ENCODE results near the gene DOCK4.

Gene DOCK4

GRCh38 chr7:111836592-111836991 is 369.6 kb downstream of the DOCK4 start:
- Mint-ChIP-seq H3K4me1 (no peaks in the 10 kb centered on the region), H3K9me3 (no peaks in the 10 kb centered on the region), H3K27ac (no peak overlapping the region), H3K27me3 (no peaks in the 10 kb centered on the region), H3K36me3 (no peaks in the 10 kb centered on the region), H3K4me3 (no peak overlapping the region)
- CTCF ChIA-PET = no interaction called here
- DNase-seq = no peak

DNA sequence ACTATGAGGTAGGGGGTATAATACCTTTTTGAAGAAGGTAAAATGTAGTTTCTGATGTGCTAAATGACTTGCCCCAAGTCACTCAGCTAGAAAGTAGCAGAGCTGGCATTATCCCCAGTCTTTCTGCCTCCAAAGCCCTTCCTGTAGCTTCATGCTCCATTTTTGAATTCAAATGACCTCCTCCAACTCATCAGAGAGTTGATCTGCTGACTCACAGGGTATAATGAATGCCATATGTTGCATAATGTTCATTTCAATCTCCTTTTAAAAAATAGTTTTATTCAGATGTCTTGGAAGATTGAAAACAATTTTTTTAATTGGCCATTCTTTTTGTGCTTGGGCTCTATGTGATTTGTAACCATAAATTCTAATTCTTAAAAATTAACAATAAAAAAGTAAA is 371.1 kb downstream of the DOCK4 start:
- DNase-seq = no peak
- H3K27ac Mint-ChIP-seq = no peak overlapping the region
- CTCF ChIA-PET = no interaction called here
- H3K36me3 Mint-ChIP-seq = no peaks in the 10 kb centered on the region
- no peaks in the 10 kb centered on the region for H3K9me3 Mint-ChIP-seq
- H3K4me3 Mint-ChIP-seq = no peak overlapping the region
- H3K27me3 Mint-ChIP-seq = no peaks in the 10 kb centered on the region
- H3K4me1 Mint-ChIP-seq = no peaks in the 10 kb centered on the region

DNA sequence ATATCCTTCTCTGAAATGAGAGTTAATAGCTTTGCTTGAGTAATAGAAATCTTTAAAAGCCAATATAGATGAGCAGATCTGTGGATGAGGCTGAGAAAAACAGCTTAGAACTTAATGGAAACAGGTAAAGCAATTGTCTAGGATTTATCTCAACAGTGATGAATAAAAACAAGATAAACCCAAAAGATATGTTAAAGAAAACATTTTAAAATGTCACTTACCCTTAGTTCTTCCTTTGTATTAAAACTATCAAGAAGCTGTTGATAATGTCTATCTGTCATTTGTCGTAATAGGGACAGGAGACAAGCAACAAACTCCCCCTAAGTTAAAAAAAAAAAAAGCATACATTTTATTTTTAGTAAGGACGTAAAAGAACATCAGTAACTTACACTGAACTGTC is 371.8 kb downstream of the DOCK4 start:
- CTCF ChIA-PET = no interaction called here
- Mint-ChIP-seq H3K36me3 (no peaks in the 10 kb centered on the region), H3K9me3 (no peaks in the 10 kb centered on the region), H3K4me3 (no peak overlapping the region), H3K27me3 (no peaks in the 10 kb centered on the region), H3K4me1 (no peaks in the 10 kb centered on the region), H3K27ac (no peak overlapping the region)
- no peak for DNase-seq

- no peaks in the 10 kb centered on the region for H3K36me3 Mint-ChIP-seq
- H3K9me3 Mint-ChIP-seq = no peaks in the 10 kb centered on the region
- H3K4me1 Mint-ChIP-seq = no peaks in the 10 kb centered on the region
- H3K4me3 Mint-ChIP-seq = no peak overlapping the region
- no peak overlapping the region for H3K27ac Mint-ChIP-seq
- no peaks in the 10 kb centered on the region for H3K27me3 Mint-ChIP-seq
- no peak for DNase-seq
- CTCF ChIA-PET = interaction anchor here (0.5 kb wide), 1 partner anchor 645 kb away, joined by 3 read pairs; no protein-coding TSS in a partner anchor
These were observed 372.7 kb downstream of the DOCK4 start for GRCh38 chr7:111833466-111833865.

GRCh38 chr7:111832174-111832573 is 374.0 kb downstream of the DOCK4 start:
- Mint-ChIP-seq H3K27ac (no peak overlapping the region), H3K4me3 (no peak overlapping the region), H3K36me3 (no peaks in the 10 kb centered on the region), H3K9me3 (no peaks in the 10 kb centered on the region), H3K27me3 (no peaks in the 10 kb centered on the region), H3K4me1 (no peaks in the 10 kb centered on the region)
- DNase-seq = no peak
- CTCF ChIA-PET = no interaction called here

GRCh38 chr7:111829221-111829620 is 377.0 kb downstream of the DOCK4 start:
- H3K4me1 Mint-ChIP-seq = no peaks in the 10 kb centered on the region
- no peak overlapping the region for H3K4me3 Mint-ChIP-seq
- H3K36me3 Mint-ChIP-seq = no peaks in the 10 kb centered on the region
- H3K27ac Mint-ChIP-seq = no peak overlapping the region
- DNase-seq = no peak
- CTCF ChIA-PET = no interaction called here
- no peaks in the 10 kb centered on the region for H3K27me3 Mint-ChIP-seq
- H3K9me3 Mint-ChIP-seq = no peaks in the 10 kb centered on the region

DNA sequence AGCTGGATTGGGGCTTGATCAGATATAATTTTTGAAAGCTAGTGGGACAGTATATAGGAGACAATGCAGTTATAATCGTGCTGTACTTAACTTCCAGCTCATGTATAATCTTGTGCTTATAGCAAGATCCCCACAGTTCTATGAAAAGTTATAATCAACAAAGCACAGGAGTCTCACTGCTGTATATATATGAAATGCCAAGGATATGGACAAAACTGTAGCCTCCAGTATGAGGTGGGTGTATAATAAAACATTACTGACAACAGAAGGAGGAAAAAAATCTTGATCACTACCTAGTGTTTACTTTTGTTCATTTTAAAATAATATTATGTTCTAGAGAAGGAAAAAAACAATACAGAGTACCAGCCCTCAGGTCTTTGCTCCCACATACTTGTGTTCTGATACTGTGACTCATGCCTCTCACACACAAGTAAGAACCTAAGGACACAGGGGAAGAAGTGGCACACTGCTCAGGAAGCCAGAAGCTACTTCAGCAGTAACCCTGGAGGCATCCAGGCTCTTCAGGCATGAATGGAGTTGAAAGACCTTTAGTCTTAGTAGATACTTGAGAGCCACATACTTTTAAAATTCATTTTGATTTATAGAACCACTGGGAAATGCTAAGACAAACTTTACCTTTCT is 378.2 kb downstream of the DOCK4 start:
- no peaks in the 10 kb centered on the region for H3K9me3 Mint-ChIP-seq
- no peaks in the 10 kb centered on the region for H3K4me1 Mint-ChIP-seq
- H3K27me3 Mint-ChIP-seq = no peaks in the 10 kb centered on the region
- CTCF ChIA-PET = no interaction called here
- H3K27ac Mint-ChIP-seq = no peak overlapping the region
- no peaks in the 10 kb centered on the region for H3K36me3 Mint-ChIP-seq
- no peak for DNase-seq
- no peak overlapping the region for H3K4me3 Mint-ChIP-seq

DNA sequence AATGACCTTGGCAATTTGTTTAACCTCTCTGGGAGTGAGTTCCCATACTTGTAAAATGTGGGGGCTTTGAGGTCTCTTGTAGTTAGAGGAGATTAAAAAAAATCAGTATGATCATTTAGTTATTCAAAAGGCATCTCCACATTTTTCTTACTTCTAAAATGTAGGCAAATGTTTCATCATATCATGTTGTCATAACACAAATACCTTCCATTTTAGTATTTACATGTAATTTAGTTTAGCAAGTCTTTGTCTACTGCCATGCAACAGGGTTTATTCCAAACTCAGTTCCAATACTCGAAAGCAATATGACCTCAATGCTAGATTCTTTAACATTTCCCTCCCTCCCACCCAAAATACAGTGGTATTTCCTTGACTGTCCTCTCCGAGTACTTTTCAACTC is 381.2 kb downstream of the DOCK4 start:
- DNase-seq = no peak
- H3K9me3 Mint-ChIP-seq = no peaks in the 10 kb centered on the region
- H3K4me3 Mint-ChIP-seq = no peak overlapping the region
- H3K36me3 Mint-ChIP-seq = no peaks in the 10 kb centered on the region
- no peak overlapping the region for H3K27ac Mint-ChIP-seq
- H3K4me1 Mint-ChIP-seq = no peaks in the 10 kb centered on the region
- H3K27me3 Mint-ChIP-seq = no peaks in the 10 kb centered on the region
- CTCF ChIA-PET = no interaction called here

- H3K27ac Mint-ChIP-seq = no peak overlapping the region
- no peaks in the 10 kb centered on the region for H3K9me3 Mint-ChIP-seq
- no peaks in the 10 kb centered on the region for H3K4me1 Mint-ChIP-seq
- CTCF ChIA-PET = no interaction called here
- no peak for DNase-seq
- H3K4me3 Mint-ChIP-seq = no peak overlapping the region
- no peaks in the 10 kb centered on the region for H3K36me3 Mint-ChIP-seq
- H3K27me3 Mint-ChIP-seq = no peaks in the 10 kb centered on the region
These were observed 382.4 kb downstream of the DOCK4 start for GRCh38 chr7:111823826-111824225.

GRCh38 chr7:111821046-111821445 is 385.2 kb downstream of the DOCK4 start:
- Mint-ChIP-seq H3K27me3 (no peaks in the 10 kb centered on the region), H3K4me3 (no peak overlapping the region), H3K4me1 (no peaks in the 10 kb centered on the region), H3K27ac (no peak overlapping the region), H3K36me3 (no peaks in the 10 kb centered on the region), H3K9me3 (no peaks in the 10 kb centered on the region)
- CTCF ChIA-PET = no interaction called here
- DNase-seq = no peak

- Mint-ChIP-seq H3K36me3 (no peaks in the 10 kb centered on the region), H3K4me1 (no peaks in the 10 kb centered on the region), H3K9me3 (no peaks in the 10 kb centered on the region), H3K27me3 (no peaks in the 10 kb centered on the region), H3K4me3 (no peak overlapping the region), H3K27ac (no peak overlapping the region)
- CTCF ChIA-PET = no interaction called here
- DNase-seq = no peak
These were observed 385.6 kb downstream of the DOCK4 start for GRCh38 chr7:111820621-111821020.

DNA sequence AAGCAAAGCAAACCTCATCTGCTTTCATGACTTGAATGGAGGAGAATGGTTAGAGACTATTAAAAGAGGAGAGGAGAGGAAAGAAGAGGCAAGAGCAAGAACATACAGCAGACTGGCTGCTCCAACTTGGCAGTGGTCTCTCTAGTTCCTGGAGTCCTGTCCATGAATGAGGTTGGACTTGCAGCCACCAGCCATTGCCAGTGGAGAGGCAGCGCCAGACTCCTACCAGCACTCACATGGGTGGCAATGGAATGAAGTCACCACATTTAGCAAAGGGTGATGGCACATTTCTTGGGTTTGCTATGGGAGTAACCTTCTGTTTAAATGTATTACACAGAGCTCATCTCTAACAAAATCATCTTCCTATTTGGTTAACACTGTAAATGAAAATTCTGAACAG is 386.1 kb downstream of the DOCK4 start:
- Mint-ChIP-seq H3K27me3 (no peaks in the 10 kb centered on the region), H3K9me3 (no peaks in the 10 kb centered on the region), H3K4me1 (no peaks in the 10 kb centered on the region), H3K36me3 (no peaks in the 10 kb centered on the region), H3K4me3 (no peak overlapping the region), H3K27ac (no peak overlapping the region)
- CTCF ChIA-PET = no interaction called here
- no peak for DNase-seq

- H3K36me3 Mint-ChIP-seq = no peaks in the 10 kb centered on the region
- H3K27ac Mint-ChIP-seq = no peak overlapping the region
- H3K4me1 Mint-ChIP-seq = no peaks in the 10 kb centered on the region
- no peak for DNase-seq
- CTCF ChIA-PET = no interaction called here
- no peaks in the 10 kb centered on the region for H3K27me3 Mint-ChIP-seq
- no peak overlapping the region for H3K4me3 Mint-ChIP-seq
- H3K9me3 Mint-ChIP-seq = no peaks in the 10 kb centered on the region
These were observed 390.8 kb downstream of the DOCK4 start for GRCh38 chr7:111815354-111815753.

GRCh38 chr7:111813306-111813705 is 392.9 kb downstream of the DOCK4 start:
- DNase-seq = no peak
- Mint-ChIP-seq H3K36me3 (no peaks in the 10 kb centered on the region), H3K4me1 (no peaks in the 10 kb centered on the region), H3K27ac (no peak overlapping the region), H3K9me3 (no peaks in the 10 kb centered on the region), H3K27me3 (no peaks in the 10 kb centered on the region), H3K4me3 (no peak overlapping the region)
- CTCF ChIA-PET = no interaction called here

DNA sequence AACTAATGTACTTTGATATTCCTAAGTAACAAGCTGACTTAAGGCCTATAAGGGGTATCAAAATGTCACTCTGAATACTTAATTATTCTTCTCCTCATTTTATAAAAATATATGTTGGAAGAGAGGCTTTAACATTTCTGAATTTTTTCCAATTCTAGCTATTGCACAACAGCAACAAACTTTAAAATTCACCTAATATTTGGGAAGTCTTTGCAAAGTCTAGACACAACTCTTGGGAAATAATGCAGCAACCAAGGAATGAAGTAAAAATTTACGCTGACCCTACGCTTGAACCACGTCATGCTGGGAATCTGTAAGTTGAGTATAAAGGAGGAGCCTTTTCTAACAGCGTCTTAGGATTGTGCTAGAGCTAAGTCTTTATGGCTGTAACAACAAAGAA is 400.0 kb downstream of the DOCK4 start:
- Mint-ChIP-seq H3K4me1 (no peaks in the 10 kb centered on the region), H3K9me3 (peaks cover 2% of the 10 kb centered on the region), H3K4me3 (no peak overlapping the region), H3K36me3 (no peaks in the 10 kb centered on the region), H3K27me3 (no peaks in the 10 kb centered on the region), H3K27ac (no peak overlapping the region)
- no peak for DNase-seq
- CTCF ChIA-PET = interaction anchor here (1.1 kb wide), 1 partner anchor 49 kb away, joined by 3 read pairs; no protein-coding TSS in a partner anchor

Data from activated naive CD4-positive, alpha-beta T cell treated with anti-CD3 and anti-CD28 coated beads, Interleukin-2, amount 10 ng/mL, durations not matched to agents 7 days and 5 days (primary cell).